Panc1 (cell line): Measurements from ENCODE around the gene HSDL1.

Experiments
- CTCF ChIP-seq: fragments of 450-650 bp; IDR thresholded peaks from 2 replicates; pipeline ENCODE4 v1.5.1; 2017; ENCODE audit warnings: mild to moderate bottlenecking
- POLR2AphosphoS5 ChIP-seq: IDR thresholded peaks from 2 replicates; pipeline ENCODE4 v1.6.1; 2012; ENCODE audit warnings: mild to moderate bottlenecking, low read depth, low read length, moderate library complexity
- REST ChIP-seq, 2 experiments: IDR thresholded peaks; 2 replicates each; pipeline ENCODE4 v1.6.1; 2011 to 2012; ENCODE audit warnings: low read depth in 2 of 2, control low read depth in 1 of 2, low read length in 1 of 2, mild to moderate bottlenecking in 1 of 2, moderate library complexity in 1 of 2; ENCODE audit not compliant: insufficient read depth in 1 of 2
- SIN3A ChIP-seq: IDR thresholded peaks from 2 replicates; pipeline ENCODE4 v1.6.1; 2012; ENCODE audit warnings: low read depth, mild to moderate bottlenecking, low read length, moderate library complexity, borderline replicate concordance; ENCODE audit not compliant: insufficient read depth
- TCF7L2 ChIP-seq: IDR thresholded peaks from 2 replicates; pipeline ENCODE4 v1.6.1; 2011; ENCODE audit warnings: mild to moderate bottlenecking, low read depth, low read length, inconsistent platforms

GRCh38 chr16:84110527-84110926 lies 34.5 kb downstream of the HSDL1 start:
- TF ChIP-seq POLR2AphosphoS5 = no peak
- no peak for TF ChIP-seq CTCF
- TF ChIP-seq REST (IDR thresholded peaks at IDR 0.05; ENCODE audit: insufficient read depth in 1 of 2, low read depth in 2 of 2, low read length in 1 of 2) = no peak
- no peak for TF ChIP-seq TCF7L2
- no peak for TF ChIP-seq SIN3A
